Fibroblast of skin of abdomen (primary cell): ENCODE results near the gene MICAL2.

Experiments
- DNase-seq: peaks from one replicate; pipeline ENCODE4 v3.0.0-alpha.2; 2013

MICAL2 gene

DNA sequence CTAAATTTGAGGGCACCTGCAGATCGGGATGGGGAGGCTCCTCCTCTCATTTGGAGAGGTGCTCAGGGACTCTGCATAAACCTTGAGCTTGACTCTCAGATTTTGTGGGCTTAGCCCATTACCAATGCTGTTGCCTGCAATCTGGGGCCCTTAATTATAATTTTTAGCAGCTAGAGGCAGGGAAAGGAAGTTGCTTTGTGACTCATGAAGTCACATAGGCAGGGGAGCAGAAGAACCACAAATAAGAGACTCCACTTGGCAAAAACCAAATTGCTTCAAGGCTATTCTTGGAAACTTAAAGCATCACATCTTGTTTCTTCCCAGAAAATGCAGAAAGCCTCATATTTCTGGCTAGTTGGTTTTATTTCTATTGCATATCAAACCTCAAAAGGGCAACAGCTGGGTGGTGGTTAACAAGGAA, 46.9 kb downstream of the MICAL2 start:
- DNase-seq: peak; percentile 80

DNA sequence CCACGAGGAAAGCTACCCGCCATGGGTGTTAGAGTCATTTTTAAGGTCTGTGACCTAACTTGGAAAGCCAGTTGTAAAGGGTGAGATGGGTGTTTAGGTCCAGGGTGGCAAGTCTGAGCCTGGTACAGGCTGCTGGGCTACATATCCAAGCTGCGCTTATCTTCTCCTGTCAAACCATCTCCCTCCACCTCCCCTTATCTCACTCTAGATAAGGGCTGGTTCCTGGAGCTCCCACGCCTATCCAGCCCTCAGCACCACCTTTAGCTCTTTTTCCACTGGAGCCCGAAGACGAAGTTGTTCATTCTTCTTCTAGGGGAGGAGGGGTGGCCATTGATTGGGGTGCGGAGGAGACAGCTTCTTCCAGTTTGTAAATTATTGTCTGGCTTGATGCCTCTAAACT, 48.5 kb downstream of the MICAL2 start:
- DNase-seq: no peak

DNA sequence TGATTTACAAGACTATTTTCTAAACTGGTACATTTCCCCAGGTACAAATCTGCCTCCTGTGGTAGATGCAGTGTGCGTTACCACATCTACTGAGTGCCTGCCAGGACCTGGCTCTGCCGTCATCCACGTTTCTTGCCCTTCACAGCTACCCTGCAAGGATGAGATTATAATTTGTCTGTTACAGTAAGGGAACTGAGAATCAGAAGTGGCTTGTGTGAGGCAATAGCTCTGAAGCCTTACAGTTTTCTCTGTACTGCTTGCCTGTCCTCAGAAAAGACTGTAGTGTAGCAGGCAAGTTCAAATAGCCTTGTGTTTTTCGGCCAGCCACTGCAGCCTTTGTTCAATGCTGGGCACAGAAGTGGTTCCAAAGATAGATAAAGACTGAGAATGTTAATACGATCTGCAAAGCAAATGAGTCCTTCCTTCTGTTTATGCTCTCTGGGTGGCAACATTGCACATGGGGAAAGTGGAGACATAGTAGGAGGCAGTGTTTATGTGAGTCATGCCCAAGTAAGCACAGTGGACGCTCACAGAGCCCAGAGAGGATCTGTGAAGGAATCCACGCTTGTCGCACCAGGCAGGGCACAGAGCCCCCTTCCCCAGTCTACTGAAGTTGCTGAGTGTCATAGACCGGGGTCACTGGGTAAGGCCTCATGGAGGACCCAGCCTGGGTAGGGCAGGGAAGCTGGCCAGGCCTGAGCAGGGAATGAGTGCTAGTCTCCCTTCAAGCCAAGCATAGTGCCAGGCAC, 49.1 kb downstream of the MICAL2 start:
- DNase-seq: peak; percentile 84

DNA sequence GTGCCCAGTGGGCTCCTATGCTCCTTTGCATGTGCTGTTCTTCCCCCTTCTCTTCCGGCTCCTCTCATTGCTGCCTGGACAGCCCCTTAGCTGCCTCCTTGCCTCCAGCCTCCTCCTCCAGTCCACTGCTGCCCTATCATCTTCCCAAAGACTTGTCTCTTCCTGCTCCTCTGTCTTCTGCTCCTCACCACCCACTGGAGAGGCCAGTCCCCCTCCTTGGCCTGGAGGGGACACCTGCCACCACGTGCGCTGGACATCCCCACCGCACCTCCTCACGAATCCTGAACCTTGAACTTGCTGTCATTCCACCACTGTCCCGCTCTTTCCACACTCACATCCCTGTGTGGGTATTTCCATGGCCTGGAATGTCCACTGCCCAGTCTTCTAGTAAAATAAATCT, 49.8 kb downstream of the MICAL2 start:
- no peak for DNase-seq

DNA sequence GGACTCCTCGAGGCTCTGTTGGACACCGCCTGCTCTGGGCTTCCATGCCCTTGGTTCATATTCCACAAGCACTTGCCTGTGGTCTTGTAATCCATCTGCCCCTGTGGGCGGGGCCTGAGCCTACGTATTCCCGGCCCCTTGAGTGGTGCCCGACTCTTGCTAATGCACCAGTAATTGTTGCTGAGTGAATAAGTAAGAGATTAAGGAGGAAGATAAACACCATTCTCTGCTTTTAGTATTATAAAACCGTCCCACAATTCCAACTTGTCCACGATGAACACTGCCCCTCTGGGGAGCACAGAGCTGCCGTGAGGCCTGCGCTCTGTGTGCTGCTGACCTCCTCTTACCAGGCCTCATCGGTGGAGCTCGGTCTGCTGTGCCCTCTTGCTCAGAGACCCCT, 50.3 kb downstream of the MICAL2 start:
- no peak for DNase-seq

DNA sequence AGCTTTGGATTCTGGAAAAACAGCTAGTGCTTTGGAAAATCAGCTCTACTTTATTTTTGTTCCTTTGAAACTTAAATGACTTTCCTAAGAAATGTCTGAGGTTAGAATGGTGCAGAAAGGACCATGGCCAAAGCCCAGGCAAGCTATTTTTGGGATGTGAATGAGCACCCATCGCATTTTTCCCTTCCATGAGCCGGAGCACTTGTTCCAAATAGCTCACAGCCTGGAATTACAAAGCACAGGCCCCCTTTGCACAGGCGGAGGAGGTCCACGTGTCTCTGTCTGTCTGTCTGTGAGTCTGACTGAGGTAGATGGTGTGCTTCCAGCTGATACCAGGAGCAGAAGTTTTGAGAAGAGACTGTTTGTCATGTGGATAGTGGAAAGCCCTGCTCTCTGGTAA, 50.7 kb downstream of the MICAL2 start:
- no peak for DNase-seq

DNA sequence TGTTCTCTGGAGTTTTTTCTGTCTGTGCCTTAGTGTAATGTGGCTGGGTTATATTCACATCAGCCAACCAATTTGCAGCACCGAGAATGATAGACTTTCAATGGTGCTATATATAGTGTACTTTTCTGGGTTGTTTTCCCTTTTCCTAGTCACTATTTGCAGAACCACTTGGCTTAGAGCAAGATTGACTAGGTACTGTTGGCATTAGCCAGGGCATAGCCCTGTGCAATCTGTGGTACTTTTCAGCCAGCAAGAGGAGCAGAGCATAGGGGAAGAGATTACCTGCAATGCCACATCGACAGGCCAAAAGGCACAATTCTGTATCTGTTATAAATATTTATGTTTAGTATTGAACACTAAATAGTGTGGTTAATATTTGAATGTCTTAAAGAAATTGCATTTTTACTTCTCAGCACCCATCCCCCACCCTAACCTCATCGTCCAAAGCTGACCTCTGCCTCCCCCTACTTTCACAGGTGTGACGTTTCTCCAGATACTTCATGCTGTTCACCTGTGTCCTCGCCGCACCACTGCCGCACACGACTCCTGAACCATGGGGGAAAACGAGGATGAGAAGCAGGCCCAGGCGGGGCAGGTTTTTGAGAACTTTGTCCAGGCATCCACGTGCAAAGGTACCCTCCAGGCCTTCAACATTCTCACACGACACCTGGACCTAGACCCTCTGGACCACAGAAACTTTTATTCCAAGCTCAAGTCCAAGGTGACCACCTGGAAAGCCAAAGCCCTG, 51.4 kb downstream of the MICAL2 start:
- no peak for DNase-seq

DNA sequence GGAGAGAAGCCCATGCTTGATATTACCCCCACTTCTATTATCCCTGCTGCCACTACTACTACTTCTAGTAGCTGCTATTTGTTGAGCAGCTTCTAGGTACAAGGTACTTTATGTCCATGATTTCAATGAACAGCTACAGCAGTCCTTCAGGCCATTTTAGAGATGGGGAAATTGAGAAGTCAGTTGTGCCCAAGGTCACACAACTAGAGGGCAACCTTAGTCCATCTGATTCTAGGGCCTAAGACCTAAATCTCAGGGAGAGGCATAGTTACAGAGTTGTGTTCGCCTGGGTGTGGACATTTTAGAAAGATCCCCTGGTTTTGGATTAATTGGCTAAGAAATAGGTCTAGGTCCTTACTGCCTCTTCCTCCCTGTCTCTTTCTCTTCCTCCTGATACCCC, 52.3 kb downstream of the MICAL2 start:
- no peak for DNase-seq

DNA sequence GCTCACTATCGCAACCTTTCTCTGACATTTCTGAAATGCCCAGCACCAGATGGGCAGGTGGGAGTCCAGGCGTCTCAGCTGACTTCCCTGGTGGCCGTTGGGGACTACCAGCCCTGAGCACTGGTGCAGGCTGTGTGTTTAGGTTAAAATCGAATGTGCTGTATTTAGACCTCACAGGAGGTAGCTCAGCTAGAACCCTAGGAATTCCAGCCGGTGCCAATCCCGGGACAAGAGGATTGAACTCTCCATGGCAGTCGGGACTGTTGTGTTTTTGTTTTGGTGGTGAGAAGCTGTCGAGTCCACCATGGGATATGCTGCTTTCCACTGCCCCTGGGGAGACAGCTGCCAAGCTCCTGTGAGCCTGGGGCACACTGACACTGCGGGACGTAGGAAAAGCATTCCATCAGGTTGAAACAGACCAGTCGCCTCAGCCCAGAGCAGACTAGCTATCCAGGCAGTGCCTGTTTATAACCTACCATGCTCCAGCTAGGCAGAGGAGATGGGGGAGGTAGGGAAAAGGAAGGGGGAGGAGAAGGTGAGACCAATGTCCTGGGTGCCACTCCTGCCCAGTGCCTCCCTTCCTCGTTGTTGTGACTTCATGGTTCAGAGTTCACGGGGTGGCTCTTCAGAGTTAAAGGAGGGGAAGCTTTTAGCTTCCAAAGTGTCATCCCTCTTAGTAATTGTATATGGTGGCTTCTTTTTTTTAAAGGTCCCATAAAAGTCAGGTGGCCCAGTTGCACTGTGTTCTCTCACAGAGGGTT, 53.0 kb downstream of the MICAL2 start:
- DNase-seq: peak; percentile 62

DNA sequence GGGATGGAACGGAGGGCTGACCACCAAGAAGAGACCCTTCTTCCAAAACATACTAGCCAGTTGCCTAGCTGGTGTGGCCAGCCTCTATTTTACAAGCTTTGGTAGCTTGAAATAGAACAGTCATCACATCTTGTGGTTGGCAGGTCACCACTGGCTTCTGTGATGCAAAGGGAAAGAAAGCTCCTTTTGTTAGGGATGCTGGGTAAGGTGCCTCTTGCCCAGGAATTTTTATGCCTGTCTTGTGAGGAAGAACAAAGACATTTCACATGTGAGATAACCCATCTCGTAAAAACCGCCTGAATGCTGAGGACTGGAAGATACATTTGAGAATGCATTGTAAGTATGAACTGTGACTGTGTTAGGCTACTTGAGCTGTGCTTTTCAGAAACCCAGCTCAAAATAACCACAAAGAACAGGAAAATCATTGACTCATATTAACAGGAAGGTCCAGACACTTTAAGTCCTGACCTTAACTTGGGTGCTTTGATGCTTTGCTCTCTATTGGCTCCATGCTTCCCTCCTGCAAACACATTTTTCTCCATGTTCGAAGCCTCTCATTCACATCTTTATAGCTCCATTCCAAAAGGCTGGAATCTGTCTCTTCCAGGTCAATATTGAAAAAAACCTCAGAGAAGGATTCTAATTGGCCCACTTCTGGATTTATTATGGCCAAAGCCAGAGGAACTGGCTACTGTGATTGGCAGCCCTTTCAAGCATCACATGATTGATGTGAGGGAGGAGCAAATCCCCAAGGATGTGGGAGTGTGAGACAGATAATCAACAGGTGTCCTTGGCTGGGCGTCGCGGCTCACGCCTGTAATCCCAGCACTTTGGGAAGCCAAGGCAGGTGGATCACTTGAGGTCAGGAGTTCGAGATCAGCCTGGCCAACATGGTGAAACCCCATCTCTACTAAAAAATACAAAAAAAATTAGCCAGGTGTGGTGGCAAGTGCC, 53.9 kb downstream of the MICAL2 start:
- peak; percentile 71 for DNase-seq

DNA sequence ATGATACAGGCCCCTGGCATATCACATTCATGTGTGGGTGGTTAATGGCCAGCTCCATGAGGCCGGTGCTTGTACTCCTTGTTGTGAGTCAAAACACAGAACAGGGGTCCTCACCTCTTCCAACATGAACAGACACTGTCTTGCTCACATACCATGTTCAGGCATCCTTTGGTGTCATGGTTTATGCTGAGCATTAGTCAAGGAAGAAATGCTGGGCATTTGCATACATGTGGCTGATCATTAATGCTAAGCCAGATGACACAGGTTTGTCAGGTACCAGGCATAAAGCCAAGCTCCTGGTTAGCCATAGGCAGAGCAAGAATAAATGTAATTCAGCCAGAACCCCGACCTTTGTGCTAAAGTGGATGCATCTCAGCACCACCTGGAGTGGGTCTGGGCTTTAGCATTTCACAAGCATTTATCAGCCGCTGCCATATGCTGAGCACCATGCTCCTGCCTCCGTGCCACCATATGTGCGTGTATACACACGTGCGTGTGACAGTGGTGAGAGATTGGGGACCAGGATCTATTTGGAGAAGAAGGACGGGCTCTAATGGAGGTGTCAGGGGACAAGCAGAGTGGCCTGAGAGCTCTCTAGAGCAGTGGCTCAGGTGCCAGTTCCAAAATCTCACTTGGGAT, 55.0 kb downstream of the MICAL2 start:
- no peak for DNase-seq

DNA sequence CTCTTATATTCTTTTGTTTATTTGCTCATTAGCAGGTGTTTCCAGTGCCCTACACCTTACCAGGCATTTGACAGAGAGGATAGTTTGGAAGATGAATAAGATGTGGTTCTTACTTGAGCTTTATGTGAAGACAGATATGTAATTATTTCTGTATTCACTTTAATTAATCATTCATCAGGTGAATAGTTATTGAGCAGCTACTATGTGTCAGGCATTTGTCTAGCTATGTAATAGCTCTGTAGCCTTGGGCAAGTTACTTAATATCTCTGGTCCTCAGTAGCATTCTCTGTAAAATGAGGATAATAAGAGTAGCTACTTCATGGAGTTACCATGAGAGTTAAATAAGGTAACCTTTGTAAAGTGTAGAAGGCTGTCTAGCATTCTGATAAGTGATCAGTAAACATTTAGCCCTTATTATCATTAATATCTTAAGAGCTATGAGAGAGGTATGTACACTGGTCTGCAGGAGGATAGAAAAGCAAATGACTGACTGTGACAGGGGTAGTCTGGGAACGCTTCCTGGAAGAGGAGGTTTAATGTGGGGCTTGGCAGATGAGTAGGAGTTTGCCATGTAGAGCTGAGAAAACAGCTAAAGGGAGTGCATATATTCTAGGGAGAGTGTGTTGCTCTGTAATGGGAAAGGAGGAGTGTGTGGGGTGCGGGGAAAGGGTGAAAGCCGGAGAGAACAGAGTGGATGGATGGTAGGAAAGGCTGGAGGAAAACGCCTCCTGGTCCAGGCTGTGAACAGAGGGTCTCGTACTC, 56.1 kb downstream of the MICAL2 start:
- no peak for DNase-seq

DNA sequence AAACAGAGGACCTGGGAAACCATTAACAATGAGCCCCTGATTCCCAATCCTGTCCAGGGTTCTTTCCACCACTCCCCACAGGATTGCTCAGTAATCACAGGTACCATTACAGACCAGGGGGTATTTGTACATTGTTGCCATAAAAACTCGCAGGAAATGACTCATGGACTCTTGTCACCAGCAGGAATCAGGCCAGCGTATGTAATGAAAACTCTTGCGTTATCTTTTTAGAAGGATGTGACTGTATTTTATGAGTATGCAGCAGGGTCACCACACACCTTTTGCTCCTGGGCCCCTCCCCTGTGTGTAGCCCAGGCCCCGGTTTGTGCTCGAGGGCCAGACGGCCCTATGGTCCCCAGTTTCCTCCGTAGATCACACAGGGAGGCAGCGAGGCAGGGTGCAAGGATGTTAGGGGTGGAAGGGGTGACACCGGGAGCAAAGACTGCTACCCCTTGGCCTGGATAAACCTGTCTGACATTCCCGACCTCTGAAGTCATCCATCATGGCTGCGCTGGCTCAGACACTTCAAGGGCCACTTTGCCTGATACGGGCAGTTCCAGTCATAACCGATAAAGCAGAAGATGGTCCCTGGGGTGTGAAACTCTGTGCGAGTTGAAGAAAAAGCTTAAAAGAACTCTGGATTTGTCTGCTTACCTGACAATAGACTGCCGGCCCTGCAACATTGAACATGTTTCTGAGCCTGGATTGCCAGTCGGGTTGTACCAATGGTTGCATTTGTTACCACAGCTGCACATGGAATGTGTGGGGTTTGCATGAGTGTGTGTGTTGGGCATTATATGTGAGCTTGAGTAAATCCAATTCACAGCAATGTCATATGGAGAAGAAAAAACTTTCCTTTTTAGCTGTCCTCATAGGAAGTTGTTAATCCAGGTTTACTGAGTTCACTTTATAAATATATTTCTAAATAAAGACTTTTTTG, 56.9 kb downstream of the MICAL2 start:
- peak; percentile 89 for DNase-seq

DNA sequence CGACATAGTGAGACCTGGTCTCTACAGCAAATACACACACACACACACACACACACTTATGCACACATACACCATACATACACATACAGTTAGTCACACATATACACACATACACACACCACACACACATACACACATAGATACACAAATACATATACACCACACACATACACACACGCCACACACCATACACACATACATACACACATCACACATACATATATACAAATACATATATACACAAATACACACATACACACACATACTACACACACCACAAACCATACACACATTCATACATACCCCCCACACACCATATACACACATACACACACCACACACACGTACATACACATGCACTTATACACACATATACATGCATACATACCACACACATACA, 57.7 kb downstream of the MICAL2 start:
- no peak for DNase-seq

DNA sequence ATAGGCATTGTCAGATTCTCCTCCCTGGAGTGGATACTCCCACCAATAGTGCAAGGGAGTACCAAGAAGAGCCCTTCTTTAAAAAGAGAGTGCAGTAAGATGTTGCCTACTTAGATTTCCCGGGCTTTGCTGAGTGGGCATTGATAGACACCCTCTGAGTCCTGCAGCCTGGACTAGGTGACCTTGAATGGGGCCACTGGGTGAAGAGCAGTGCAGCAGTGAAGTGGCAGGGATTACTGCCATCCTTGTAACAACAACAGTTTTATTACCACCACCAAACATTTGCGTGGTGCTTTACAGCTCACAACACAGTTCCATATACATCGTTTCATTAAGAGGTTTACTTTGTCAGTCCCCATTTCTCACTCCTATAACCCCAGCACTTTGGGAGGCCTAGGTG, 59.4 kb downstream of the MICAL2 start:
- DNase-seq: no peak

DNA sequence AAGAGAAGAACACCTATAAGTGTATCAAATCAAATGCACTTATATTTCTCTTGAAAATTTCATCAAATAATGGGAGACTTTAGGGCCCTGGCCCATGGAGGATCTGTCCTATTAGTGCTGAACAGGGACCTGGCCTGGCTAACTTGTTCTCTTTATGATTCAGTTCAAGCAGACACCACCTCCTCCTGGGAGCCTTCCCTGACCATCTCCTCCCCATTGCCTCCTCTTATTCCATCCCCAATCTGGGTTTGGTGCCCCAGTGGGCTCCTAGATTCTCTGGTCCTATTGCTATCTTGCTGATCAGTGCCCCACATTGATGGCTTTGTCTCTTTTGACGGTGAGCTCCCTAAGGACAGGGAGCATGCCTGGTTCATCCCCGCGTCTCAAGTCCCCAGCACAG, 60.1 kb downstream of the MICAL2 start:
- DNase-seq: no peak

DNA sequence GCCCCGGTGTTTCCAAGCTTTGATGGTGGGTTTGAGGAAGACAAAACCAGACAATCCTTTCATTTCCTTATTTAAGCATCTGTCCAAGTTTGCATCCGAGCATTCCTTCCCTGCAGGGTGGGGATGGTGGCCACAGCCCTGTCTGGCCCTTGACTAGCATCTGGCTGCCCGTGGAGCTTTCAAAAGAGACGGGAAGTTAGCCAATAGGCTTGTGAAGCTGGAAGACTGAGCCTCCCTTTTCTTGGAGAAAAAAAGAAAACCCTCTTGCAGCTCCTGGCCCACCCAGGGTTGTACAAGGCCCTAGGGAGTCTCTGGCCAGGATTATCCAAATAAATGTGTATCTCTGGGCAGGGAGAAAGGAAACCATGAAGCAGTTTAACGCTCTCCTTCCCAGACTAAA, 60.6 kb downstream of the MICAL2 start:
- DNase-seq: peak; percentile 94

DNA sequence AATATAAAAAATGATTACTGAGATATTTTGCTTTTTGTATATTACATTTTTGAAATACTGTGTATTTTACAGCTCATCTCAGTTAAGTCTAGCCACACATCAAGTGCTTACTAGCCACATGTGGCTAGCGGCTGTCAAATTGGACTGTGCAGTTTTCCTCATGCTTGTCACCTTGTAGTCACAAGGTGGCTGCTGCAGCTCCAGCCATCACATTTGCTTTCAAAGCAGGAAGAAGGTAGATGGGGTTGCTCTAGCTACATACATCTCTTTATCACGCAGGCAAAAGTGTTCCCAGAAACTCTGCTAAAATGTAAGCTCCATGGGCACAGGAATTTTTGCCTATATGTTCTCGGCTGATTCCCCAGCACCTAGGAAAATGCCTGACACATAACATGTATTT, 61.5 kb downstream of the MICAL2 start:
- DNase-seq: no peak

DNA sequence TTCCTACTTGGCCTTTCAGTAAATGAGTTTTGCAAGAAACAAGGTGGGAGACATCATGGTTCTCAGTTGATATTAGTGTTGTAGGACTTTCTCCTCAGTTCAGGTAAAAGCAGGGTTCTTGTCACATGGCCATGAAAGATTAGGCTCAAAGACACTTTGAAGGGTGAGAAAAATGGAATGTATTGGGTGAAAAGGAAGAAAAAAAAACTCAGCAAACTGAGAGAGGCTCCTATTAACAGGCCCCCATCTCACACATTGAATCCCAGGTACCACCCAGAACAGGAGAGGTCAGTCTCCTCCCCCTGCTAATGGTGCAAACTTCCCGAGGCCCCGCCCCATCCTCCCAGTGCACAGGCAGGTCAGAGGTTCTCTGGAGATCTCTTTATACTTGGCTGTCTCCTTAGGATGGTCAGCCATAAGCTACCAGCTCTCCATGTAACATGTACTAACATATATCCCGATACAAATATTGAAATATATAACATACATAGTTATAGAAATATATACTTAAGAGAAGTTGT, 62.2 kb downstream of the MICAL2 start:
- no peak for DNase-seq

DNA sequence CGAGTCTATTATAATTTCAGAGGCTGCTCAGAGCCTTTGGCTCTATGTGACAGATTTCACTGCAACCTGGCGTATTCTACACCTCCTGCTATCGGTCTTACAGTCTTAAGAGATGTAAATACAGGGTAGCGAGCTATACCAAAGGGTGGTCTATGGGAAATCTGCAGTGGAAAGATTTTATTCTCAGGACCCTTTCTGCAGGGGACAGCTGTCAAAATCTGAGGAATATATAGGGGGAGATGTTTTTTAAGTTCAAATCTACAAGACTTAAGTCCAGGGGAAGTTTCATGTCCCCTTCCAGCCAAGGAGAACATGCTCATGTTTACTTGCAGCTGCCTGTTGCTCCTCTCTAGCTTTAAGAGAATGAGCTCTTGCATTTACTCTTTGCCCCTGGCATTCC, 62.7 kb downstream of the MICAL2 start:
- no peak for DNase-seq
